HG03060 (cell line): ENCODE measurements around the gene NEK7.
"Not testable (repeated sequence)": the region's sequence is repeated elsewhere in the genome, so short reads cannot be mapped to it uniquely, and the experiment has no call there.

Experiments used
- ATAC-seq: cut with Tn5 transposase; IDR thresholded peaks from one replicate; pipeline ENCODE4 v1.9.1; 2021; ENCODE audit warnings: low read depth, moderate number of reproducible peaks; ENCODE audit not compliant: unreplicated experiment

Gene NEK7

GRCh38 chr1:198167436-198167934, 10.7 kb downstream of the NEK7 start:
- peak; percentile 74 for ATAC-seq

- no peak for ATAC-seq
These were observed 11.4 kb downstream of the NEK7 start for GRCh38 chr1:198168227-198168626.

- ATAC-seq: no peak
These were observed 12.9 kb downstream of the NEK7 start for GRCh38 chr1:198169672-198170071.

- no peak for ATAC-seq
These were observed 15.1 kb downstream of the NEK7 start for GRCh38 chr1:198171667-198172540.

GRCh38 chr1:198173832-198174231, 17.0 kb downstream of the NEK7 start:
- ATAC-seq: no peak

- ATAC-seq: no peak
These were observed 17.5 kb downstream of the NEK7 start for GRCh38 chr1:198174297-198174696.

GRCh38 chr1:198175423-198176170, 18.8 kb downstream of the NEK7 start:
- no peak for ATAC-seq

- ATAC-seq: no peak
These were observed 19.4 kb downstream of the NEK7 start for GRCh38 chr1:198176179-198176578.

- ATAC-seq: no peak
These were observed 20.7 kb downstream of the NEK7 start for GRCh38 chr1:198177546-198177945.

GRCh38 chr1:198178615-198179014, 21.8 kb downstream of the NEK7 start:
- no peak for ATAC-seq

- ATAC-seq: no peak
These were observed 22.8 kb downstream of the NEK7 start for GRCh38 chr1:198179556-198179981.

GRCh38 chr1:198183605-198184004, 26.8 kb downstream of the NEK7 start:
- ATAC-seq: no peak

- ATAC-seq: no peak
These were observed 27.7 kb downstream of the NEK7 start for GRCh38 chr1:198184516-198184915.

GRCh38 chr1:198185146-198185545, 28.3 kb downstream of the NEK7 start:
- ATAC-seq: no peak

GRCh38 chr1:198185759-198186158, 29.0 kb downstream of the NEK7 start:
- ATAC-seq: no peak

- ATAC-seq: no peak
These were observed 30.2 kb downstream of the NEK7 start for GRCh38 chr1:198186916-198187580.

GRCh38 chr1:198187973-198188588, 31.3 kb downstream of the NEK7 start:
- no peak for ATAC-seq

- no peak for ATAC-seq
These were observed 34.3 kb downstream of the NEK7 start for GRCh38 chr1:198191117-198191516.

- ATAC-seq: not testable (repeated sequence)
These were observed 37.1 kb downstream of the NEK7 start for GRCh38 chr1:198193871-198194270.

- no peak for ATAC-seq
These were observed 39.8 kb downstream of the NEK7 start for GRCh38 chr1:198196630-198197029.
